ENCODE measurements around the gene FAM98C. TPM values are rescaled to one million over a fixed set of nuclear protein-coding genes. Genes with fewer than 3 reads are reported as not detected.

Gene FAM98C
- total RNA-seq, 1 experiment from 2014 or later: 18.8 TPM

GRCh38 chr19:38443458-38443999 lies 40.6 kb downstream of the FAM98C start:
- ChIA-PET CTCF (no interaction called here), POLR2A (no interaction called here)
- no TSS peak for BruUV-seq (replicated peaks)
- intact Hi-C loops (cut with micrococcal nuclease): no loop called here
- H3K4me1 Mint-ChIP-seq (ENCODE audit: insufficient read depth, unreplicated experiment): no peaks in the 10 kb centered on the region
- no peaks in the 10 kb centered on the region for H3K36me3 Mint-ChIP-seq (ENCODE audit: insufficient read depth, unreplicated experiment)
- no peak for TF ChIP-seq CTCF (IDR thresholded peaks at IDR 0.05; ENCODE audit: unreplicated experiment)
- no peak overlapping the region for H3K27ac Mint-ChIP-seq (ENCODE audit: low read depth, unreplicated experiment)
- DNase-seq (ENCODE audit: unreplicated experiment): no peak
- H3K27me3 Mint-ChIP-seq (ENCODE audit: insufficient read depth, unreplicated experiment): peaks cover 45% of the 10 kb centered on the region
- no peak overlapping the region for H3K4me3 Mint-ChIP-seq (ENCODE audit: unreplicated experiment)
- no peaks in the 10 kb centered on the region for H3K9me3 Mint-ChIP-seq (ENCODE audit: unreplicated experiment)

GRCh38 chr19:38444026-38444425 lies 41.1 kb downstream of the FAM98C start:
- ChIA-PET CTCF (no interaction called here), POLR2A (no interaction called here)
- no peak for TF ChIP-seq CTCF (IDR thresholded peaks at IDR 0.05; ENCODE audit: unreplicated experiment)
- no peak for DNase-seq (ENCODE audit: unreplicated experiment)
- intact Hi-C loops (cut with micrococcal nuclease): no loop called here
- Mint-ChIP-seq H3K36me3 (ENCODE audit: insufficient read depth, unreplicated experiment) (no peaks in the 10 kb centered on the region), H3K4me1 (ENCODE audit: insufficient read depth, unreplicated experiment) (no peaks in the 10 kb centered on the region), H3K4me3 (ENCODE audit: unreplicated experiment) (no peak overlapping the region), H3K27ac (ENCODE audit: low read depth, unreplicated experiment) (no peak overlapping the region), H3K9me3 (ENCODE audit: unreplicated experiment) (no peaks in the 10 kb centered on the region), H3K27me3 (ENCODE audit: insufficient read depth, unreplicated experiment) (peaks cover 50% of the 10 kb centered on the region)
- no TSS peak for BruUV-seq (replicated peaks)

- Mint-ChIP-seq H3K27me3 (ENCODE audit: insufficient read depth, unreplicated experiment) (peaks cover 64% of the 10 kb centered on the region), H3K4me1 (ENCODE audit: insufficient read depth, unreplicated experiment) (no peaks in the 10 kb centered on the region), H3K36me3 (ENCODE audit: insufficient read depth, unreplicated experiment) (no peaks in the 10 kb centered on the region), H3K27ac (ENCODE audit: low read depth, unreplicated experiment) (no peak overlapping the region), H3K9me3 (ENCODE audit: unreplicated experiment) (peaks cover 6% of the 10 kb centered on the region), H3K4me3 (ENCODE audit: unreplicated experiment) (no peak overlapping the region)
- BruUV-seq (replicated peaks): no TSS peak
- TF ChIP-seq CTCF (IDR thresholded peaks at IDR 0.05; ENCODE audit: unreplicated experiment): no peak
- CTCF ChIA-PET: interaction anchor here (0.5 kb wide), 1 partner anchor 441 kb away, joined by 3 read pairs; no protein-coding TSS in a partner anchor
- intact Hi-C loops (cut with micrococcal nuclease): no loop called here
- POLR2A ChIA-PET: no interaction called here
- no peak for DNase-seq (ENCODE audit: unreplicated experiment)
Observed at GRCh38 chr19:38445362-38445761, 42.5 kb downstream of the FAM98C start.

- POLR2A ChIA-PET: interaction anchor here (0.6 kb wide), 1 partner anchor 54 kb away, joined by 3 read pairs; no protein-coding TSS in a partner anchor
- DNase-seq (ENCODE audit: unreplicated experiment): no peak
- H3K4me1 Mint-ChIP-seq (ENCODE audit: insufficient read depth, unreplicated experiment): no peaks in the 10 kb centered on the region
- no peak overlapping the region for H3K27ac Mint-ChIP-seq (ENCODE audit: low read depth, unreplicated experiment)
- H3K4me3 Mint-ChIP-seq (ENCODE audit: unreplicated experiment): no peak overlapping the region
- peaks cover 6% of the 10 kb centered on the region for H3K9me3 Mint-ChIP-seq (ENCODE audit: unreplicated experiment)
- CTCF ChIA-PET: no interaction called here
- intact Hi-C loops (cut with micrococcal nuclease): no loop called here
- peaks cover 53% of the 10 kb centered on the region for H3K27me3 Mint-ChIP-seq (ENCODE audit: insufficient read depth, unreplicated experiment)
- no peak for TF ChIP-seq CTCF (IDR thresholded peaks at IDR 0.05; ENCODE audit: unreplicated experiment)
- no peaks in the 10 kb centered on the region for H3K36me3 Mint-ChIP-seq (ENCODE audit: insufficient read depth, unreplicated experiment)
- no TSS peak for BruUV-seq (replicated peaks)
Observed at GRCh38 chr19:38448225-38448624, 45.3 kb downstream of the FAM98C start.

Data from MCF 10A (cell line).